LNCAP (cell line): ENCODE data around the gene SNX30.

Experiments
- TF ChIP-seq, protein P1 (sequence below): fragments of 450-650 bp; IDR thresholded peaks from 2 replicates; pipeline ENCODE4 v1.5.1; 2017; ENCODE audit warnings: mild to moderate bottlenecking

The SNX30 gene

DNA sequence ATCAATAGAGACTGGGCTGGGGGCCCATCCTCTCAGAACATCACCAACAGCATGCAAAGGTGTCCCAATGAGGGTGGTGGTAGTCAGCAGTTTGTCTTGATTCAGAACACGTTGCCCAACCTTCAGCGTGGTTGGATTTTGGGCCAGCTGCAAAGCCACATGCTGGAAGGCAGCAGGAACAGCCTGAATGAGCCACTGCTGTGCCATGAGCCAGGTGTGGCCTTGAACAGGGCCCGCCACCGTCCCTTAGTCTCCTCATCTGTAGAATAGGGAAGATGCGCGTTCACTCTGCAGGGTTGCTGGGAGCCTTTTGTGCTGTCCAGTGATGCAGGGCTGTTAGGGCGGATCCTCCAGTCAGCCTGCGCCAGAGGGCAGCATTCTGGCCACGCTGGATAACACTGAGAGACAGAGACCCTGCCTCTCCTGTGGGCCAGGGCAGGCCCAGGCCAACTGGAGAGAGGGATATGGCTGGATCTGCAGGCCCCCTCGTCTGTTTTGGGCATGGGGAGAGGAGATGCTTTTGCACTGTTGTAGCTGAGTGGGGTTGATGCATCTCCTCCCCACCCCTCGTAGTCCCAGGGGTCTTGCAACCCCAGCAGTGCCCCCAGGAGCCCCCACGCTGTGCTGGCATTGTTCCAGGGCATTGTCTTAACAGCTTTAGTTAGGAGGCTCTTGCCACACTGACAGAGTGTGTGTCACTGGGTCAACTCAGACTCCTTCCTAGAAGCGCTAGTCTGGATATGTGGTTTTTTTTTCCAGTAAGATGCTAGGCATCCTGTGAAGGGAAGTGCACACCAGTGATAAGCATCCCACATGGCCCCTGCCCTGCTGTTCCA, 98.0 kb downstream of the SNX30 start:
- TF ChIP-seq, protein P1, sequence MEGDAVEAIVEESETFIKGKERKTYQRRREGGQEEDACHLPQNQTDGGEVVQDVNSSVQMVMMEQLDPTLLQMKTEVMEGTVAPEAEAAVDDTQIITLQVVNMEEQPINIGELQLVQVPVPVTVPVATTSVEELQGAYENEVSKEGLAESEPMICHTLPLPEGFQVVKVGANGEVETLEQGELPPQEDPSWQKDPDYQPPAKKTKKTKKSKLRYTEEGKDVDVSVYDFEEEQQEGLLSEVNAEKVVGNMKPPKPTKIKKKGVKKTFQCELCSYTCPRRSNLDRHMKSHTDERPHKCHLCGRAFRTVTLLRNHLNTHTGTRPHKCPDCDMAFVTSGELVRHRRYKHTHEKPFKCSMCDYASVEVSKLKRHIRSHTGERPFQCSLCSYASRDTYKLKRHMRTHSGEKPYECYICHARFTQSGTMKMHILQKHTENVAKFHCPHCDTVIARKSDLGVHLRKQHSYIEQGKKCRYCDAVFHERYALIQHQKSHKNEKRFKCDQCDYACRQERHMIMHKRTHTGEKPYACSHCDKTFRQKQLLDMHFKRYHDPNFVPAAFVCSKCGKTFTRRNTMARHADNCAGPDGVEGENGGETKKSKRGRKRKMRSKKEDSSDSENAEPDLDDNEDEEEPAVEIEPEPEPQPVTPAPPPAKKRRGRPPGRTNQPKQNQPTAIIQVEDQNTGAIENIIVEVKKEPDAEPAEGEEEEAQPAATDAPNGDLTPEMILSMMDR, result no peak

DNA sequence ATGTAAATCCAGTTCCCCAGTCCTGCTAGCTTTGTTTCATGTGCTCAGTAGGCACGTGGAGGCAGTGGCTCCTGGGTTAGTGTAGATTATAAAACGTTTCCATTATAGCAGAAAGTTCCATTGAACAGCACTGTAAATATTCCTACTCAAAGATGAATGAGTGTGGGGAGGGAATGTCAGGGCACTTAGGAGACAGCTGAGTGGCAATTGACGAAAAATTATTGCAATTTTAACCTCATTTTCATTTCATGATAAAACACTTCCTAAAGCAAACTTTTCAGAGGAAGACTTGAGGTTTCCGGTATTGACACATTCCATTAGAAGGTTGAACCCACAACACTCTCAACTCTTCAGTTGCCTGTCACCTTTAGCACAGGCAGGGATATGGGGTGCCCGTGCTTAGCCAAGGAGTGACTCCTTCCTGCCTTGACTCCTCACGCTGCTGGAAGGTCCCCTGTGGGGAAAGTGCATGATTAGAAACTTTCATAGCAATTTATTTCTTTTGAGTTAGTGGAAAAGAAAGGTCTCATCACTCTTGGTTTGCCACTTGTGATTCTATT, 98.9 kb downstream of the SNX30 start:
- TF ChIP-seq, protein P1, result no peak

GRCh38 chr9:112850840-112851239, 100.3 kb downstream of the SNX30 start:
- TF ChIP-seq, protein P1, result no peak

DNA sequence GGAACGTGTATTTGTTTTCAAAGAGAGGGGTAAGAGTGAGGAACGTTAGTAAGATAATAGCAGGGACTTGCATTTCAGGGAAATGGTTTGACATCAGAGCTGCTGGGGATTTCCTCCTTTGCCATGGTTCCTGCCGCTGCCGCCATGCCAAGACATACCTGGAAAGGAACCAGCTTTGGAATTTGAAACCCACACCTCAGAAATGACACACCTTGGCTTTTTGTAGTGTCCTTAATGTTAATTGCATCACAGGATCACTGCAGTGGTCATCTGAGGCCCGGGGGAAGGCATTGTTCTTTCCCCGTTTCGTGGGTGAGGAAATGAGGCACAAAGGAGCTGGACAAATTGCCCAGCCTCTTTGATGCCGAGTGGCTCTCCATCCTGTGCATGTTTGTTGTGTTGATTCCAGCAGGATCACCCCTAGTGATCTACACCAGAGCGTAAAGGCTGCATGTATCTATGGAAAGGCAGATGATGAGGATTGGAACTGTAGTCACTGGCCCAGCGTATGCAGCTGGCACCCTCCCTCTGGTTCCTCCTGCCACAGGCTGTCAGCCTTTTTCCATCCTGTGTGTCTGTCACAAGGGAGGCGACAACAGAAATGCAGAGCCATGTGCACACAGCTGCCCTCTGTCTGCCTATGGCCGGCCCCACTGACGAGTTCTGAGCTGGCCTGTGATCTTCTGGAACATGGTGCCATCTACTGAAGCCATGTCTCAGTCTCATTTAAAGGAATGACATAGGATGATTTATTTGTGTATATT, 102.4 kb downstream of the SNX30 start:
- TF ChIP-seq, protein P1, result no peak

- TF ChIP-seq, protein P1, result no peak
Observed at GRCh38 chr9:112853882-112854585, 103.5 kb downstream of the SNX30 start.

- TF ChIP-seq, protein P1, result no peak
Observed at GRCh38 chr9:112854657-112855056, 104.1 kb downstream of the SNX30 start.

- TF ChIP-seq, protein P1, result no peak
Observed at GRCh38 chr9:112856200-112856599, 105.6 kb downstream of the SNX30 start.
